ENCODE data around the gene CHRNA5.

CHRNA5 gene

DNA sequence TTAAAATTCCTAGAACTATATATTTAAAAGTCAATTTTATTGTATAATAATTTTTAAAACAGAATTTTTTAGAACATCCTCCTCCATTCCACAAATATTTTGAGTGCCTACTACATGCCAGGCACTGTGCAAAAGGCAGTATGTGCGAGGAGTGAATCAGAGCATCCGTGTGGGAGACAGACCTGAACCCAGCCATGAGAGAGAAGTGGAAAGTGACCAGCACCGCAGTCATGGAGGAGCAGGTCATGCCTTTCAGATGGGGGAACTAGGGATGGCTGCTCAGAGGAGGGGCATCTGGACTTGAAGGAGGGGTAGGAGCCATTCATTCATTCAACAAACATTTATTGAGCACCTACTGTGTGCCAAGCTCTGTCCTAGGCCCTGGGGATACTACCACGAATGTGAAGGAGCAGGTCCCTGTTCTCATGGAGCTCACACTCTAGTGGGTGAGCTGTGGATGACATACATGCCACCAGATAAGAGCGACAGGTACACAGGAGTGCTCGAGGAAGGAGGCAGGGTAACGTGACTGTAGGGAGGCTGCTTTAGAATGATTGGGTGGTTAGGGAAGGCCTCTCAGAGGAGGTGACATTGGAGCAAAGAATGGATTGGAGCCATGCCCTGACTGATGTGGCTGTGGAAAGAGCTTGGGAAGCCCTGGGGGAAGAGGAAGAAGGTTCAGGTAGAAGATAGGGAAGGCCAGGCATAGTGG, 58.6 kb downstream of the CHRNA5 start:
- TF ChIP-seq, protein P1, sequence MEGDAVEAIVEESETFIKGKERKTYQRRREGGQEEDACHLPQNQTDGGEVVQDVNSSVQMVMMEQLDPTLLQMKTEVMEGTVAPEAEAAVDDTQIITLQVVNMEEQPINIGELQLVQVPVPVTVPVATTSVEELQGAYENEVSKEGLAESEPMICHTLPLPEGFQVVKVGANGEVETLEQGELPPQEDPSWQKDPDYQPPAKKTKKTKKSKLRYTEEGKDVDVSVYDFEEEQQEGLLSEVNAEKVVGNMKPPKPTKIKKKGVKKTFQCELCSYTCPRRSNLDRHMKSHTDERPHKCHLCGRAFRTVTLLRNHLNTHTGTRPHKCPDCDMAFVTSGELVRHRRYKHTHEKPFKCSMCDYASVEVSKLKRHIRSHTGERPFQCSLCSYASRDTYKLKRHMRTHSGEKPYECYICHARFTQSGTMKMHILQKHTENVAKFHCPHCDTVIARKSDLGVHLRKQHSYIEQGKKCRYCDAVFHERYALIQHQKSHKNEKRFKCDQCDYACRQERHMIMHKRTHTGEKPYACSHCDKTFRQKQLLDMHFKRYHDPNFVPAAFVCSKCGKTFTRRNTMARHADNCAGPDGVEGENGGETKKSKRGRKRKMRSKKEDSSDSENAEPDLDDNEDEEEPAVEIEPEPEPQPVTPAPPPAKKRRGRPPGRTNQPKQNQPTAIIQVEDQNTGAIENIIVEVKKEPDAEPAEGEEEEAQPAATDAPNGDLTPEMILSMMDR (IDR thresholded peaks at IDR 0.05; ENCODE audit: low read depth, low read length), result no peak
- DNase-seq (ENCODE audit: low read depth, low spot score), result no peak
- H3K4me3 ChIP-seq (ENCODE audit: low read depth, low read length), result no peak overlapping the region
- in situ Hi-C loops (cut with HindIII; ENCODE audit: low sequenced_read_pairs), result no loop called here

DNA sequence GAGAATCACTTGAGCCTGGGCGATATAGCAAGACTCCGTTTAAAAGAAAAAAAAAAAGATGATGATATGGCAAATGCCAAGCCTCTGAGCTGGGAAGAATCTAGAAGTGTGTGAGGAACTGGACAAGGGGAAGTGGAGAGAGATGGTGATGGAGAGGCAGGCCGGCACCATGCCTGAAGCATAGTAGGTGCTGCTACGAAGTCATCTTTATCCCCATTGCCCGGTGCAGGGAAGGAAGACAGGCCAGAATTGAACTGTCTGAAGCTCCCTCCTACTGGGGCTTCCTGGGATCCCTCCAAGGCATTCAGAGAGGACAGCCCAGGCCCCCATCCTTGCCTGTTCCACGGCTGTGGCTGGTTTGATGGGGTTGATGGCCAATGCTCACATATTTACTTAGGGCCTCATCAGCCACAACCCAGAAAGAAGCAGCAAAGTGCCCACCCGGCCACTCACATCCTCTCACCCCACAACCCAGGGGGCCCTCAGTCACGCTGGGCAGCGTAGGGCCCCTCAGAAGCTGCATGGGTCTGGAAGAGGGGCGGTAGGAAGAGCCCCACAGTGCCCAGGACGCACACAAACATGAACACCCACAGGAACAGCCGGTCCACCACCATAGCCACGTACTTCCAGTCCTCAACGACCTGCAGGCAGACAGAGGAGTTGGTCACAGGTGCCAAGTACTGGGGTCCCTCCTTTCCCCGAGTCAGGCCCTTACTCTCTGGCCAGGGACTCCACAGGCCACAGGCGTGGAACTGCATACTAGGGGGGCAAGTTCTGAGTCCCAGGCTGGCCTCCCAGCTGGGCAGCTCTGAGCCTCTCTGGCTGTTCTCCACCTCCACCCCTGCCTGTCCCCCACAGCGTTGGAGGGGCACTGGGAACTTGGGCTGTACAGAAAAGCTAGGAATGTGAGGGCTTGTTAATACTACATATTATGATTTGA, 59.6 kb downstream of the CHRNA5 start:
- in situ Hi-C loops (cut with HindIII; ENCODE audit: low sequenced_read_pairs), result no loop called here
- H3K4me3 ChIP-seq (ENCODE audit: low read depth, low read length), result no peak overlapping the region
- DNase-seq (ENCODE audit: low read depth, low spot score), result no peak
- TF ChIP-seq, protein P1 (IDR thresholded peaks at IDR 0.05; ENCODE audit: low read depth, low read length), result no peak

DNA sequence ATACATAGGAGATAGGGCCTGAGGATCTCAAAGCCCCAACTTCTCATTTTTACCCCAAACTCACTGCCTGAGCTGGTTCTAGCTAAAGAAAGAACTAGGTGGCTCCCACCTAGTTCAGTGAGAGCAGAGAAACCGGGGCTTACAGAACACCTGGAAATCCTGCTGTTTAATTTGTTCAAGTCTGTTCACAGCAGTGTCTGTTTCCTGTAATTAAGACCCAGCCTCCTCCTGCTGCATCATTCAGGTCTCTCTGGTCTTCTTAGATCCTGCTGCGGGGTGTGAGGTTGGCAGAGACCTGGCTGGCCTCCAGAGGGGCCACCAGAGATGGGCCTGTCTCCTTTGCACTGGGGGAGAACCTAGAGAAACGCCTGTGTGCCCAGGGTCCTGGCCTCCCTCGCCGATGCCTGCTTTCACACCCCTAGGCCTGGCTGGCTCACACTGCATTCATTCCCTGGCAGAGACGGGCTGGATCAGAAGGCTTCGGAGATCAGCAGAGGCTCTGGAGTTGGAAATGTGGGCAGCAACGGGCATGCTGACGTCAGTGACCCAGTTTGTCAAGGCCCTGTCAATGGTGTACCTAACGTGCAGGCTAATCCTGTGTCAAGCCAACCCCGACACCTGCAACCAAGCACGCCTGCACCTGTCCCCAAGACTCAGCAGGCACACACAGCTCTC, 60.4 kb downstream of the CHRNA5 start:
- H3K4me3 ChIP-seq (ENCODE audit: low read depth, low read length), result no peak overlapping the region
- in situ Hi-C loops (cut with HindIII; ENCODE audit: low sequenced_read_pairs), result no loop called here
- no peak for DNase-seq (ENCODE audit: low read depth, low spot score)
- TF ChIP-seq, protein P1 (IDR thresholded peaks at IDR 0.05; ENCODE audit: low read depth, low read length), result no peak

DNA sequence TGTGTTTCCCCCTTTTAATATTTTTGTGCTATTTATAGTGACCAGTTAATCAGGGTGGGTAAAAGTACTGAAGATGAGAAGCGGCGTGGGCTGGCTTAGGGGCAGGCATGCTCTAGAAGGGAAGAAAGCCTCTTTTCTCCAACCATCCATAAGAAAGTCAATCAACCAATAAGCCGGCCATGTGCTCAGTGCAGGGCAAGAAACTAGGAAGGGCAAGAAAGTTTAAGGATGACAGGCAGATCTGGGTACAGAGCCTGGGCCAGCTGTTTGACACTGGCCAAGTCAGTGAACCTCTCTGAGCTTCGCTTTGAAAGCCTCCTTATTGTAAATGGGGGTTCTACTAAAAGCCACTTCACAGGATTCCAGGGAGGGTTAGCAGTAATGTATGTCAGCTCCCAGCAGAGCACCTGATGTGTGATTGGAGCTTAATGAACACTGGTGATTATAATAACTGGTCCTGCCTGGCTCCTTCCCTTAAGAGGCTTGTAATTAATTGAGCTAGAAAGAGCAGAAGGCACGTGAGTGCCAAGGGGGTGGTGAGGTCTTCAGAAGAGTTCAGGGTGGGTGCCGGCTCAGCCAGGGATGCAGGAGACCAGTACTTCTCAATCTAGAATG, 61.2 kb downstream of the CHRNA5 start:
- H3K4me3 ChIP-seq (ENCODE audit: low read depth, low read length), result no peak overlapping the region
- DNase-seq (ENCODE audit: low read depth, low spot score), result no peak
- TF ChIP-seq, protein P1 (IDR thresholded peaks at IDR 0.05; ENCODE audit: low read depth, low read length), result no peak
- in situ Hi-C loops (cut with HindIII; ENCODE audit: low sequenced_read_pairs), result no loop called here

DNA sequence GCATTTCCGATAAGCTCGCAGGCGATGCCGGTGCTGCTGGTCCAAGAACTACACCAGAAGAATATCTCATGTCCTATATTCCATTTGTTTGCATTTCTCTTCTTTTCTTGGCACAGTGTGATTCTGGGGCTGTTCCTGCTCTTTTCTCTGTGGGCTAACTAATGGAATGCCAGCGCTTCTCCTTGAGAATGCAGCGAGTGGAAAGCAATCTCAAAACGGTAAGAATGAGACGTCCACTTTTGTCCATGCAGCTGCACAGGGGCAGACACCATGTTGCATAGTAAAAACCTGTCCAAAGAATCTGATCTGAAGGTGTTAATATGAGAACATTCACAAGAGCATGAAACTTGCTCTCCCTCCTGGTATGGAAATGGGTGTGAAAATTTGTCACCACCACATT, 62.0 kb downstream of the CHRNA5 start:
- in situ Hi-C loops (cut with HindIII; ENCODE audit: low sequenced_read_pairs), result no loop called here
- DNase-seq (ENCODE audit: low read depth, low spot score), result no peak
- H3K4me3 ChIP-seq (ENCODE audit: low read depth, low read length), result no peak overlapping the region
- TF ChIP-seq, protein P1 (IDR thresholded peaks at IDR 0.05; ENCODE audit: low read depth, low read length), result no peak

DNA sequence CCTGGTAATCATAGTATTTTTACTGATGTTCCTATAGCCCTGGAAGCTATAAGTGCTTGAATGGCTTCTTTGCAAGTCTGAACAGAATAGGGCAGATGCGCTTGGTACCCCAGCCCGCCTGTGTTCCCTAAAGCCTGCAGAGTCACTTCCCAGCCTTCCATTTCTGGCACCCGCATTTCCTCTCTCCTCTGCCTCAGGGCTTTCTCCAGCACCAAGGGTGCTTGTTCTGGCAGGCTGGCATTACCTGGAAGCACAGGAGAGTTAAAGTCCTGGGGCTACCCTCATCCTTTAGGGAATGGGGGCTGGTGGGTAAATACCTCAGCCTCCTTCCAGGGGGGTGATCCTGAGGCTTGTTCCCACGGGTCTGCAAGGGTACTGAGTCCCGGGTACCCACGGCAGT, 62.9 kb downstream of the CHRNA5 start:
- in situ Hi-C loops (cut with HindIII; ENCODE audit: low sequenced_read_pairs), result no loop called here
- TF ChIP-seq, protein P1 (IDR thresholded peaks at IDR 0.05; ENCODE audit: low read depth, low read length), result no peak
- H3K4me3 ChIP-seq (ENCODE audit: low read depth, low read length), result no peak overlapping the region
- DNase-seq (ENCODE audit: low read depth, low spot score), result no peak

Measured in astrocyte of the spinal cord (primary cell).